SK-N-MC (cell line): ENCODE results near the gene RALGAPB.

Source experiments
- DNase-seq: peaks from one replicate; pipeline ENCODE4 v3.0.0-alpha.2; 2011; ENCODE audit warnings: low read depth, low spot score
- H3K27ac ChIP-seq: fragments of 200-600 bp; sonication (generic); 2 replicates; pipeline ENCODE4 v1.5.1; 2016; ENCODE audit warnings: mixed run types
- H3K36me3 ChIP-seq: fragments of 200-600 bp; sonication (generic); 2 replicates; pipeline ENCODE4 v1.6.1; 2017; ENCODE audit warnings: antibody characterized with exemption, low read length, mixed read lengths; ENCODE audit not compliant: insufficient read depth
- H3K4me3 ChIP-seq: fragments of 200-600 bp; sonication (generic); 2 replicates; pipeline ENCODE4 v1.5.1; 2016
- H3K9ac ChIP-seq: fragments of 200-600 bp; sonication (generic); 2 replicates; pipeline ENCODE4 v1.8.0; 2017; ENCODE audit warnings: mixed run types, mixed read lengths; ENCODE audit not compliant: insufficient read length
- H3K9me3 ChIP-seq: fragments of 200-600 bp; sonication (generic); 2 replicates; pipeline ENCODE4 v1.6.1; 2017; ENCODE audit warnings: low read depth, mild to moderate bottlenecking, antibody characterized with exemption, low read length, moderate library complexity, mixed read lengths
- EZH2 ChIP-seq: fragments of 200-600 bp; sonication (generic); IDR thresholded peaks from one replicate; pipeline ENCODE4 v1.6.1; 2017; ENCODE audit warnings: antibody characterized with exemption
- FOXP2 ChIP-seq: optimal IDR thresholded peaks from 2 replicates; pipeline ENCODE3; 2011; ENCODE audit warnings: mild to moderate bottlenecking, moderate library complexity; ENCODE audit not compliant: insufficient read depth; ENCODE audit errors: extremely low read length, control extremely low read depth
- POLR2AphosphoS5 ChIP-seq: IDR thresholded peaks from 2 replicates; pipeline ENCODE4 v1.6.1; 2012; ENCODE audit warnings: mild to moderate bottlenecking, low read depth, low read length, borderline replicate concordance

RALGAPB gene

GRCh38 chr20:38538789-38539188 is 66.1 kb downstream of the RALGAPB start:
- TF ChIP-seq POLR2AphosphoS5: no peak
- no peak for TF ChIP-seq FOXP2
- no peak for TF ChIP-seq EZH2
- Histone ChIP-seq H3K4me3 (no peak overlapping the region), H3K9me3 (no peaks in the 10 kb centered on the region), H3K27ac (no peak overlapping the region), H3K36me3 (peaks cover 73% of the 10 kb centered on the region), H3K9ac (no peak overlapping the region)
- no peak for DNase-seq

- no peak overlapping the region for H3K9ac ChIP-seq
- H3K27ac ChIP-seq: no peak overlapping the region
- TF ChIP-seq EZH2 (no peak), POLR2AphosphoS5 (no peak)
- no peaks in the 10 kb centered on the region for H3K9me3 ChIP-seq
- DNase-seq: no peak
- peaks cover 71% of the 10 kb centered on the region for H3K36me3 ChIP-seq
- no peak overlapping the region for H3K4me3 ChIP-seq
Observed at GRCh38 chr20:38543014-38543906, 70.6 kb downstream of the RALGAPB start.

- H3K4me3 ChIP-seq: no peak overlapping the region
- DNase-seq: no peak
- H3K27ac ChIP-seq: no peak overlapping the region
- H3K36me3 ChIP-seq: peaks cover 69% of the 10 kb centered on the region
- no peak overlapping the region for H3K9ac ChIP-seq
- no peaks in the 10 kb centered on the region for H3K9me3 ChIP-seq
- TF ChIP-seq FOXP2: no peak
- TF ChIP-seq EZH2: no peak
- TF ChIP-seq POLR2AphosphoS5: no peak
Observed at GRCh38 chr20:38545771-38546170, 73.1 kb downstream of the RALGAPB start.

- Histone ChIP-seq H3K9me3 (no peaks in the 10 kb centered on the region), H3K4me3 (no peak overlapping the region), H3K27ac (no peak overlapping the region), H3K36me3 (peaks cover 69% of the 10 kb centered on the region), H3K9ac (no peak overlapping the region)
- DNase-seq: no peak
- TF ChIP-seq POLR2AphosphoS5 (no peak), EZH2 (no peak), FOXP2 (no peak)
Observed at GRCh38 chr20:38547288-38548085, 74.8 kb downstream of the RALGAPB start.

GRCh38 chr20:38548356-38549083 is 75.9 kb downstream of the RALGAPB start:
- no peak overlapping the region for H3K4me3 ChIP-seq
- H3K9ac ChIP-seq: no peak overlapping the region
- DNase-seq: no peak
- no peaks in the 10 kb centered on the region for H3K9me3 ChIP-seq
- no peak overlapping the region for H3K27ac ChIP-seq
- peaks cover 78% of the 10 kb centered on the region for H3K36me3 ChIP-seq
- TF ChIP-seq EZH2 (no peak), POLR2AphosphoS5 (no peak), FOXP2 (no peak)

GRCh38 chr20:38550274-38550673 is 77.6 kb downstream of the RALGAPB start:
- H3K4me3 ChIP-seq: no peak overlapping the region
- no peak overlapping the region for H3K27ac ChIP-seq
- no peaks in the 10 kb centered on the region for H3K9me3 ChIP-seq
- DNase-seq: no peak
- peaks cover 85% of the 10 kb centered on the region for H3K36me3 ChIP-seq
- no peak overlapping the region for H3K9ac ChIP-seq
- TF ChIP-seq POLR2AphosphoS5: no peak
- TF ChIP-seq FOXP2: no peak
- no peak for TF ChIP-seq EZH2

GRCh38 chr20:38551056-38551626 is 78.5 kb downstream of the RALGAPB start:
- H3K4me3 ChIP-seq: no peak overlapping the region
- no peak overlapping the region for H3K9ac ChIP-seq
- TF ChIP-seq EZH2 (no peak), FOXP2 (no peak), POLR2AphosphoS5 (no peak)
- H3K27ac ChIP-seq: no peak overlapping the region
- H3K36me3 ChIP-seq: peaks cover 85% of the 10 kb centered on the region
- no peaks in the 10 kb centered on the region for H3K9me3 ChIP-seq
- DNase-seq: no peak
